Kidney (tissue), 22 donors: ENCODE measurements around the gene LEAP2. TPM values are rescaled to one million over a fixed set of nuclear protein-coding genes. Genes with fewer than 3 reads are reported as not detected.

ENCODE experiments used
- DNase-seq, 5 donors: peaks; one replicate each; pipeline ENCODE4 v3.0.0-alpha.2; 2013 to 2020
- FAIRE-seq: peaks from 2 replicates; lab custom pipeline; 2012; peaks lifted over from hg19 to GRCh38; lab: Jason Lieb, UNC
- H3K27ac ChIP-seq, 2 donors: one replicate each; pipeline ENCODE4 v1.7.0; 2013; ENCODE audit warnings: low read depth in 2 of 2, low read length in 2 of 2, inconsistent platforms in 1 of 2
- H3K27me3 ChIP-seq: one replicate; pipeline ENCODE4 v1.7.1; 2013; ENCODE audit warnings: low read length, inconsistent platforms; ENCODE audit not compliant: control insufficient read depth, insufficient read depth
- H3K36me3 ChIP-seq, 3 donors: one replicate each; pipeline versions ENCODE4 v1.7.0 to v1.7.1; 2013; ENCODE audit warnings: low read length in 3 of 3, control low read depth in 1 of 3, inconsistent platforms in 1 of 3; ENCODE audit not compliant: insufficient read depth in 3 of 3, control insufficient read depth in 2 of 3
- H3K4me1 ChIP-seq, 3 donors: one replicate each; pipeline versions ENCODE4 v1.7.0 to v1.7.1; 2013; ENCODE audit warnings: low read length in 3 of 3, inconsistent platforms in 1 of 3, low read depth in 1 of 3; ENCODE audit not compliant: control insufficient read depth in 2 of 3, insufficient read depth in 2 of 3
- H3K4me3 ChIP-seq, 3 donors: one replicate each; pipeline versions ENCODE4 v1.7.0 to v1.8.1; 2013; ENCODE audit warnings: low read length in 3 of 3, control low read depth in 1 of 3, inconsistent platforms in 1 of 3
- H3K9ac ChIP-seq, 3 donors: one replicate each; pipeline versions ENCODE4 v1.7.0 to v1.7.1; 2013; ENCODE audit warnings: low read length in 3 of 3, control low read depth in 1 of 3, inconsistent platforms in 1 of 3
- H3K9me3 ChIP-seq, 3 donors: one replicate each; pipeline versions ENCODE4 v1.7.0 to v1.7.1; 2013; ENCODE audit warnings: low read length in 3 of 3, control low read depth in 1 of 3, inconsistent platforms in 1 of 3; ENCODE audit not compliant: control insufficient read depth in 2 of 3, insufficient read depth in 1 of 3
- intact Hi-C: fragments of 100-400 bp; cut with DNase I; formaldehyde crosslinking; loops from one replicate; pipeline ENCODE4 v1.11.1; 2022
- long read RNA-seq, 10 donors: library from polyadenylated mRNA in 1 of 10; unstranded in 1 of 10; transcript quantifications; one replicate each; pipeline ENCODE4 v2.0.0 and lab custom pipeline, GENCODE V29; 2021 to 2026
- polyA plus RNA-seq: library from polyadenylated mRNA; stranded (reverse); fragments of 350-450 nt; fragmentation: Illumina TruSeq; extraction: RNeasy Lipid Tissue Mini Kit (QIAGEN cat#74804); gene quantifications from one replicate; pipeline ENCODE4 v1.2.3, GENCODE V29; 2014; ENCODE audit warnings: low read depth, low replicate concordance; ENCODE audit not compliant: insufficient read depth
- total RNA-seq: library from RNA; stranded (reverse); fragmentation: NEBNext Ultra II Directional; extraction: Animal tissue kit (Norgen Biotek cat#: 25700); gene quantifications from one replicate; pipeline ENCODE4 v1.2.1, GENCODE V29; 2021
- TF ChIP-seq, protein P1 (sequence below): IDR thresholded peaks from 3 replicates; pipeline ENCODE4 v1.5.1; 2012; ENCODE audit warnings: mild to moderate bottlenecking, moderate library complexity, borderline replicate concordance; ENCODE audit not compliant: insufficient read depth; ENCODE audit errors: extremely low read depth
- donor health status: control.
- donor health status: control.
- donor health status: control.
- donor health status: control.
- donor health status: control.
- donor health status: DM: yes; HTN: yes; CAD: no.
- donor health status: Normal renal cell carcinoma (clear cell type).

The LEAP2 gene, protein sequence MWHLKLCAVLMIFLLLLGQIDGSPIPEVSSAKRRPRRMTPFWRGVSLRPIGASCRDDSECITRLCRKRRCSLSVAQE
- total RNA-seq, result 1.5 TPM
- polyA plus RNA-seq, result 6.9 TPM
- long read RNA-seq, donor 1, partial matches to known transcripts, result 0 of 1 reads
- long read RNA-seq, donor 1, other reads (novel, unspliced or antisense), result 0 of 1 reads
- long read RNA-seq, donor 2, partial matches to known transcripts, result 0 of 7 reads
- long read RNA-seq, donor 2, other reads (novel, unspliced or antisense), result 0 of 7 reads
- long read RNA-seq, donor 3, transcript LEAP2-201 (3 exons, 2,207 nt), result major isoform, 6 of 12 reads
- long read RNA-seq, donor 3, transcript LEAP2-202 (2 exons, 935 nt), result major isoform, 6 of 12 reads
- long read RNA-seq, donor 3, partial matches to known transcripts, result 0 of 12 reads
- long read RNA-seq, donor 3, other reads (novel, unspliced or antisense), result 0 of 12 reads
- long read RNA-seq, donor 4, partial matches to known transcripts, result 0 of 6 reads
- long read RNA-seq, donor 4, other reads (novel, unspliced or antisense), result 0 of 6 reads
- long read RNA-seq, donor 5, partial matches to known transcripts, result 0 of 3 reads
- long read RNA-seq, donor 5, other reads (novel, unspliced or antisense), result 0 of 3 reads
- long read RNA-seq, donor 6, transcript LEAP2-202 (2 exons, 935 nt), result minor isoform, 5 of 12 reads
- long read RNA-seq, donor 6, transcript LEAP2-201 (3 exons, 2,207 nt), result major isoform, 7 of 12 reads
- long read RNA-seq, donor 6, partial matches to known transcripts, result 0 of 12 reads
- long read RNA-seq, donor 6, other reads (novel, unspliced or antisense), result 0 of 12 reads
- long read RNA-seq, donor 7, result 0 reads
- long read RNA-seq, donor 8, partial matches to known transcripts, result 0 of 5 reads
- long read RNA-seq, donor 8, other reads (novel, unspliced or antisense), result 0 of 5 reads
- long read RNA-seq, donor 9, partial matches to known transcripts, result 0 of 2 reads
- long read RNA-seq, donor 9, other reads (novel, unspliced or antisense), result 0 of 2 reads
- long read RNA-seq, donor 10, partial matches to known transcripts, result 0 of 7 reads
- long read RNA-seq, donor 10, other reads (novel, unspliced or antisense), result 0 of 7 reads

DNA sequence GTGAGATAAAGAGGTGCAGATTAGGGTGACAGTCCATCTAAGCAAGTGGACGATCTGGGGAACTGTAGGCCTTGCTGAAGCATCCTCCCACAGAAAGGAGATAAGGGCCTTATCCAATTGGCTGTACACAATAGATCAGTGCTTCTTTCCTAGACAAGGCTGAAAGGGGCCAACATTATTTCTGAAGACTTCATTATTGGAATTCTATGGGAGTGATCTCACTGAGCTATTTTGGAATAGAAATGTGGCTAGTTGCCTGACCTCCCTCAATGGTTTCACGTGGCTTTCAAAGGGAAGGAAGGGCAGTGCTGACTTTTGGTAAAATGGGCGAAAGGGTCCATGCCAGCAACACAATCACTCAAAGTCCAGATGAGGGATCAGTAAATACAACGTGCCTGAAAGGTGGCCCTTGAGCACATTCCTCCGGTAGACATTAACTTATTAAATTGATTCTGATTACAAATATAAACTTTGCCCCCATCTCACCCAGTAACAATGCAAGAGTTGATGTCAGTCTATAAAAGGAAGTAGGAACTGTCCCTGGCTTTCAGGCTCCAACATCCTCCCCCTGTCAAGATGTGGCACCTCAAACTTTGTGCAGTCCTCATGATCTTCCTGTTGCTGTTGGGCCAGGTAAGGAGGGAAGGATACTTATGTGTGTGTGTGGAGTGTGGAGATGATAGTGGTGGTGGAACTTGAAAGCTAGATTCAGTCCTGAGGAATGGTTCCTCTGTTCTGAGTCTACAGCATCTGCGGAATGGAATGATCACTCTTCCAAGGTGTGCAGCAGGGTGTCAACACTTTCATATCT lies at the start of gene LEAP2:
LEAP2 (plus strand) TSS at position 550 of the 811 bp plus-strand sequence; CDS start at position 577, 27 bp downstream.
- DNase-seq, result peak in 1 of 5 donors; percentile 31
- peaks cover 6 to 25% (median 21%) of the 10 kb centered on the region in 3 donors for H3K36me3 ChIP-seq

DNA sequence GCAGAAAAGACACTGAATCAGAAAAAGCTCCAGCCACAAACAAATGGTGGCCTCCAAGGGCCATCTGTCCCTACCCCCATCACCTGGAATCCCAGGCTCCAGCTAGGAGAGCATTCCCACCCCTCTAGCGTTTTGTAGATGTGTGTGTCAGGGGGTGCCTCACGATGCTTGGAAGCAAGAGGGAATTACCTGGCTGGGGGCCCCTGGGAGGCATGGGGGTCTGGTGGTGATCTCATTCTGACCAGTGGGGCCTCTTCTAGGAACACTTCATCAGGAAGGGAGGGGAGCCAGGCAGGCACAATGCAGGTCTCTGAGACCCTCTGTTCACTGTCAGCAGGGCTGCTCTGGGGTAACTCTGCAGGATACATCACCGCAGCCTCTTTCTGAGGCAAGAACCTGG lies 49.0 kb upstream of the LEAP2 start:
- H3K27me3 ChIP-seq, result peaks cover 2% of the 10 kb centered on the region
- no peaks in the 10 kb centered on the region for H3K36me3 ChIP-seq
- no peaks in the 10 kb centered on the region for H3K9me3 ChIP-seq
- no peak overlapping the region for H3K27ac ChIP-seq
- DNase-seq (no peak), FAIRE-seq (no peak)
- H3K4me1 ChIP-seq, result peaks cover 0 to 9% (median 3%) of the 10 kb centered on the region in 3 donors
- intact Hi-C loops, result no loop called here
- TF ChIP-seq, protein P1, sequence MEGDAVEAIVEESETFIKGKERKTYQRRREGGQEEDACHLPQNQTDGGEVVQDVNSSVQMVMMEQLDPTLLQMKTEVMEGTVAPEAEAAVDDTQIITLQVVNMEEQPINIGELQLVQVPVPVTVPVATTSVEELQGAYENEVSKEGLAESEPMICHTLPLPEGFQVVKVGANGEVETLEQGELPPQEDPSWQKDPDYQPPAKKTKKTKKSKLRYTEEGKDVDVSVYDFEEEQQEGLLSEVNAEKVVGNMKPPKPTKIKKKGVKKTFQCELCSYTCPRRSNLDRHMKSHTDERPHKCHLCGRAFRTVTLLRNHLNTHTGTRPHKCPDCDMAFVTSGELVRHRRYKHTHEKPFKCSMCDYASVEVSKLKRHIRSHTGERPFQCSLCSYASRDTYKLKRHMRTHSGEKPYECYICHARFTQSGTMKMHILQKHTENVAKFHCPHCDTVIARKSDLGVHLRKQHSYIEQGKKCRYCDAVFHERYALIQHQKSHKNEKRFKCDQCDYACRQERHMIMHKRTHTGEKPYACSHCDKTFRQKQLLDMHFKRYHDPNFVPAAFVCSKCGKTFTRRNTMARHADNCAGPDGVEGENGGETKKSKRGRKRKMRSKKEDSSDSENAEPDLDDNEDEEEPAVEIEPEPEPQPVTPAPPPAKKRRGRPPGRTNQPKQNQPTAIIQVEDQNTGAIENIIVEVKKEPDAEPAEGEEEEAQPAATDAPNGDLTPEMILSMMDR, result no peak
- H3K4me3 ChIP-seq, result no peak overlapping the region
- no peak overlapping the region for H3K9ac ChIP-seq

More for the DNA sequence above, at the start of gene LEAP2:
- intact Hi-C loops, result no loop called here
- Histone ChIP-seq H3K4me1 (peaks cover 0 to 33% (median 11%) of the 10 kb centered on the region in 3 donors), H3K4me3 (peak within 1 kb of the TSS in 1 of 3 donors; percentile 24), H3K27ac (peak within 1 kb of the TSS; percentile 75 to 86), H3K9ac (no peak within 1 kb of the TSS), H3K27me3 (no peaks in the 10 kb centered on the region), H3K9me3 (no peaks in the 10 kb centered on the region)
- TF ChIP-seq, protein P1, result no peak
- FAIRE-seq, result no peak
